ENCODE measurements around the gene NR1I2. TPM values are rescaled to one million over a fixed set of nuclear protein-coding genes. Genes with fewer than 3 reads are reported as not detected.

The NR1I2 gene
- total and polyA plus RNA-seq, 9 of the 15 experiments (the other 6 are each of a cell fraction or from before 2014, with no cell fraction given), result not detected

- ChIA-PET CTCF (ENCODE audit: low intra/inter-chr PET ratio) (no interaction called here), POLR2A (no interaction called here)
- intact Hi-C loops (cut with micrococcal nuclease), result loop anchor here (10.0 kb wide), 1 partner anchor 64 kb away; no protein-coding TSS in a partner anchor
- Histone ChIP-seq H3K9me1 (ENCODE audit: control insufficient read depth, insufficient read depth, low read length) (no peaks in the 10 kb centered on the region), H3K36me3 (ENCODE audit: control insufficient read depth, insufficient read depth, low read length) (no peaks in the 10 kb centered on the region), H3K9me3 (replicated peaks; ENCODE audit: control insufficient read depth, insufficient read depth, low read depth, low read length) (no peaks in the 10 kb centered on the region), H3K9ac (ENCODE audit: insufficient read depth in 1 of 2, low read depth in 2 of 2, low read length in 2 of 2) (no peak overlapping the region), H3K4me1 (replicated peaks in 1 of 2; ENCODE audit: control insufficient read depth in 2 of 2, insufficient read depth in 2 of 2, low read length in 2 of 2) (no peaks in the 10 kb centered on the region), H3K27ac (ENCODE audit: extremely low read depth, low read depth, low read length) (no peak overlapping the region), H3K4me2 (ENCODE audit: insufficient read depth, low read length) (no peak overlapping the region), H3K27me3 (ENCODE audit: control insufficient read depth in 2 of 2, insufficient read depth in 2 of 2, low read length in 2 of 2) (peaks cover 6 to 25% of the 10 kb centered on the region in 2 experiments; a peak in 4 of 5 replicates), H4K20me1 (replicated peaks; ENCODE audit: control insufficient read depth, insufficient read depth, low read length) (no peaks in the 10 kb centered on the region), H3K79me2 (ENCODE audit: control insufficient read depth, insufficient read depth, low read length) (no peaks in the 10 kb centered on the region), H3K4me3 (no peak overlapping the region), H2AFZ (ENCODE audit: low read depth, low read length) (no peak overlapping the region)
- ATAC-seq (no peak), DNase-seq (ENCODE audit: extremely low read depth in 1 of 4, low spot score in 3 of 4) (no peak), FAIRE-seq (no peak)
- no TSS peak for BruUV-seq (replicated peaks)
- in situ Hi-C loops (cut with MboI), result no loop called here
- 70% methylated on average over 2 of the region's 2 CpGs for WGBS (ENCODE audit: insufficient coverage, low coverage, missing lambda C conversion rate)
- no peak for TF ChIP-seq MGA (IDR thresholded peaks at IDR 0.05)
- no peak for TF ChIP-seq ZNF57 (CRISPR knock-in tag; IDR thresholded peaks at IDR 0.05)
These were observed 37.0 kb downstream of the NR1I2 start for GRCh38 chr3:119818937-119819336.

Data from K562 (cell line).